Esophagus muscularis mucosa (tissue), 4 donors: ENCODE measurements around the gene KCMF1. TPM values are rescaled to one million over a fixed set of nuclear protein-coding genes. Genes with fewer than 3 reads are reported as not detected.

Source experiments
- DNase-seq: peaks from one replicate; pipeline ENCODE4 v3.0.0-alpha.2; 2017; ENCODE audit errors: extremely low spot score
- H3K27ac ChIP-seq, 4 donors: fragments of 200-600 bp; sonication (generic); replicated peaks in 1 of 4; 1 replicate in 3 of 4; 2 replicates in 1 of 4; pipeline ENCODE4 v1.5.1; 2016 to 2019; ENCODE audit warnings: mild to moderate bottlenecking in 1 of 4
- H3K27me3 ChIP-seq, 4 donors: fragments of 200-600 bp; sonication (generic); one replicate each; pipeline versions ENCODE4 v1.5.1 to v1.6.0; 2016 to 2019
- H3K36me3 ChIP-seq, 4 donors: fragments of 200-600 bp; sonication (generic); one replicate each; pipeline ENCODE4 v1.5.1; 2016 to 2019
- H3K4me1 ChIP-seq, 4 donors: fragments of 200-600 bp; sonication (generic); one replicate each; pipeline ENCODE4 v1.5.1; 2016 to 2019
- H3K4me3 ChIP-seq, 4 donors: fragments of 200-600 bp; sonication (generic); 1 replicate in 2 of 4; 2 replicates in 2 of 4; pipeline ENCODE4 v1.5.1; 2016 to 2019; ENCODE audit warnings: mild to moderate bottlenecking in 4 of 4, moderate library complexity in 1 of 4
- H3K9me3 ChIP-seq, 4 donors: fragments of 200-600 bp; sonication (generic); 1 replicate in 3 of 4; 2 replicates in 1 of 4; pipeline ENCODE4 v1.5.1; 2016 to 2019
- EP300 ChIP-seq: sonication (generic); formaldehyde crosslinking; IDR thresholded peaks from one replicate; pipeline ENCODE4 v1.6.1; 2017; ENCODE audit warnings: antibody characterized with exemption
- POLR2A ChIP-seq: fragments of 450-650 bp; IDR thresholded peaks from one replicate; pipeline ENCODE4 v1.6.1; 2017; ENCODE audit warnings: antibody characterized with exemption, moderate library complexity, mild to moderate bottlenecking, low read depth
- POLR2AphosphoS5 ChIP-seq, 2 donors: sonication (generic); formaldehyde crosslinking; IDR thresholded peaks; one replicate each; pipeline ENCODE4 v1.6.1; 2017; ENCODE audit warnings: antibody characterized with exemption in 2 of 2
- WGBS: methylation state at CpG from one replicate; pipeline ENCODE4 v1.1.5; 2018; 5-methylcytosine and 5-hydroxymethylcytosine counted together
- intact Hi-C: fragments of 100-400 bp; cut with DNase I; formaldehyde crosslinking; loops from one replicate; pipeline ENCODE4 v1.15.1; 2023
- small RNA-seq, 3 donors: library from RNA; depleted of rRNA; stranded (forward); fragments of <200 nt; gene quantifications; one replicate each; pipeline ENCODE3, GENCODE V24; 2016
- total RNA-seq, 4 donors: library from RNA; depleted of rRNA; stranded (reverse); fragments of >200 nt; gene quantifications; one replicate each; pipeline versions ENCODE4 v1.1.0 to v1.2.1, GENCODE V29; 2016
- TF ChIP-seq, protein P1 (sequence below), 3 experiments: fragments of 200-600 bp in 2 of 3; fragments of 450-650 bp in 1 of 3; sonication (generic) in 2 of 3; IDR thresholded peaks; one replicate each; pipeline ENCODE4 v1.5.1; 2017 to 2019; ENCODE audit warnings: antibody characterized with exemption in 3 of 3, mild to moderate bottlenecking in 2 of 3, moderate library complexity in 1 of 3

The KCMF1 gene
- total RNA-seq, 4 donors from 2014 or later, result 48.0 to 73.1 (median 65.4) TPM

DNA sequence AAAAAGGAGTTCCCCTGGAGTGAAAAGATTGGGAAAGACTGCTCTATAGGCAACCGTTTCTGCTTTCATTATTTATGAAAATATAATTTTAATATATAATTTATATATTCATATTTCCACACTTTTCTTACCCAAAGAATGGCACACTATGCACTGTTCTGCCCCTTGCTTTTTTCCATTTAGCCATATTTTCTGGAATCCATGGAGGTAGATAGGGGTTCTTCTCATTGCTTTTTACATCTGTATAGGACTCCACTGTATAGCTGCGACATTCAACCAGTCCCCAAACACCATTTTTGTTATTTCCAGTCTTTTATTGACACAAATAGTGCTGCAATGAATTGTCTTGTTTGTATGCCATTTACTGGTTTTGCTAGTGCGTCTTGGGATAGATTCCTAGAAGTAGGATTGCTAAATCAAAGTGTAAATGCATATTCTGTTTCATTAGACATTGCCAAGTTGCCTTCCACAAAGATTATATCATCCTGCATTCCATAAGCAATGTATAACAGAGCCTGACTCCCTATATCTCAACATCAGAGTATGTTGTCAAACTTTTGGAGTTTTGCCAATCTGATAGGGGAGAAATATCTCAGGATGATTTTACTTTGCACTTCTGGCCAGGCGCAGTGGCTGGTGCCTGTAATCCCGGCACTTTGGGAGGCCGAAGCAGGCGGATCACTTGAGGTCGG, 135.7 kb downstream of the KCMF1 start:
- no peaks in the 10 kb centered on the region for H3K27me3 ChIP-seq
- 71% methylated on average over 8 of the region's 8 CpGs for WGBS
- TF ChIP-seq, protein P1, sequence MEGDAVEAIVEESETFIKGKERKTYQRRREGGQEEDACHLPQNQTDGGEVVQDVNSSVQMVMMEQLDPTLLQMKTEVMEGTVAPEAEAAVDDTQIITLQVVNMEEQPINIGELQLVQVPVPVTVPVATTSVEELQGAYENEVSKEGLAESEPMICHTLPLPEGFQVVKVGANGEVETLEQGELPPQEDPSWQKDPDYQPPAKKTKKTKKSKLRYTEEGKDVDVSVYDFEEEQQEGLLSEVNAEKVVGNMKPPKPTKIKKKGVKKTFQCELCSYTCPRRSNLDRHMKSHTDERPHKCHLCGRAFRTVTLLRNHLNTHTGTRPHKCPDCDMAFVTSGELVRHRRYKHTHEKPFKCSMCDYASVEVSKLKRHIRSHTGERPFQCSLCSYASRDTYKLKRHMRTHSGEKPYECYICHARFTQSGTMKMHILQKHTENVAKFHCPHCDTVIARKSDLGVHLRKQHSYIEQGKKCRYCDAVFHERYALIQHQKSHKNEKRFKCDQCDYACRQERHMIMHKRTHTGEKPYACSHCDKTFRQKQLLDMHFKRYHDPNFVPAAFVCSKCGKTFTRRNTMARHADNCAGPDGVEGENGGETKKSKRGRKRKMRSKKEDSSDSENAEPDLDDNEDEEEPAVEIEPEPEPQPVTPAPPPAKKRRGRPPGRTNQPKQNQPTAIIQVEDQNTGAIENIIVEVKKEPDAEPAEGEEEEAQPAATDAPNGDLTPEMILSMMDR (IDR thresholded peaks at IDR 0.05), result no peak
- TF ChIP-seq POLR2AphosphoS5 (IDR thresholded peaks at IDR 0.05) (no peak), EP300 (no peak), POLR2A (no peak)

More for the DNA sequence above, 135.7 kb downstream of the KCMF1 start:
- Histone ChIP-seq H3K4me1 (no peaks in the 10 kb centered on the region), H3K36me3 (no peaks in the 10 kb centered on the region), H3K9me3 (no peaks in the 10 kb centered on the region), H3K4me3 (no peak overlapping the region), H3K27ac (no peak overlapping the region)
- DNase-seq, result no peak
- intact Hi-C loops, result no loop called here

Small RNA genes lying within 50 kb of the gene (small RNA-seq; reads per million reads assigned to genes)
- 0 reads per million in 3 donors for gene AC078974.1

Other genes starting within 250 kb of the KCMF1 start
- gene TRABD2A, start 90.1 kb upstream of the KCMF1 start, total RNA-seq, result 1 to 10 TPM; 1.2 to 3.0 (median 2.1) TPM
- gene TMSB10, start 65.5 kb upstream of the KCMF1 start, total RNA-seq, result 1,000 to 10,000 TPM; 1,300 to 2,755 (median 1,711) TPM
- 10 to 100 TPM in 2 of 4 donors, 1 to 10 TPM in 2; 5.6 to 23.2 (median 10.2) TPM for gene TCF7L1, start 162.2 kb downstream of the KCMF1 start, total RNA-seq